Karpas-422 (cell line): Measurements from ENCODE around the gene ACADSB. TPM values are rescaled to one million over a fixed set of nuclear protein-coding genes. Genes with fewer than 3 reads are reported as not detected.

ENCODE experiments used
- DNase-seq: peaks from one replicate; pipeline ENCODE4 v3.0.0-alpha.2; 2015
- H2AFZ ChIP-seq: fragments of 200-600 bp; sonication (generic); 2 replicates; pipeline ENCODE4 v1.6.1; 2014; ENCODE audit warnings: antibody characterized with exemption, low read length, mixed read lengths
- H3K27ac ChIP-seq: fragments of 200-600 bp; sonication (generic); 2 replicates; pipeline ENCODE4 v1.5.1; 2014; ENCODE audit warnings: mild to moderate bottlenecking, low read length, moderate library complexity
- H3K27me3 ChIP-seq: fragments of 200-600 bp; sonication (generic); 2 replicates; pipeline ENCODE4 v1.6.1; 2014; ENCODE audit warnings: low read length, mixed read lengths
- H3K36me3 ChIP-seq: fragments of 200-600 bp; sonication (generic); 2 replicates; pipeline ENCODE4 v1.6.1; 2014; ENCODE audit warnings: low read length, mixed read lengths; ENCODE audit not compliant: insufficient read depth
- H3K4me1 ChIP-seq: fragments of 200-600 bp; sonication (generic); 2 replicates; pipeline ENCODE4 v1.6.1; 2014; ENCODE audit warnings: mild to moderate bottlenecking, low read length, mixed read lengths
- H3K4me2 ChIP-seq: fragments of 200-600 bp; sonication (generic); 2 replicates; pipeline ENCODE4 v1.6.1; 2014; ENCODE audit warnings: low read length, low read depth, mild to moderate bottlenecking; ENCODE audit not compliant: poor library complexity, severe bottlenecking
- H3K4me3 ChIP-seq: fragments of 200-600 bp; sonication (generic); 2 replicates; pipeline ENCODE4 v1.5.1; 2014; ENCODE audit warnings: mild to moderate bottlenecking, antibody characterized with exemption, low read length, mixed read lengths
- H3K79me2 ChIP-seq: fragments of 200-600 bp; sonication (generic); 2 replicates; pipeline ENCODE4 v1.6.1; 2014; ENCODE audit warnings: mild to moderate bottlenecking, low read length, mixed read lengths
- H3K9ac ChIP-seq: fragments of 200-600 bp; sonication (generic); 2 replicates; pipeline ENCODE4 v1.6.0; 2014; ENCODE audit warnings: low read length
- H3K9me2 ChIP-seq: fragments of 200-600 bp; sonication (generic), shearing (Covaris generic); replicated peaks from 2 replicates; pipeline ENCODE4 v1.6.0; 2014; ENCODE audit warnings: mild to moderate bottlenecking, low read length, moderate library complexity; ENCODE audit not compliant: insufficient read depth
- H3K9me3 ChIP-seq: fragments of 300-700, 200-600 bp; sonication (generic); 2 replicates; pipeline ENCODE4 v1.6.1; 2014; ENCODE audit warnings: low read length, mixed read lengths
- H4K20me1 ChIP-seq: fragments of 200-600 bp; sonication (generic); 2 replicates; pipeline ENCODE4 v1.6.1; 2014; ENCODE audit warnings: mild to moderate bottlenecking, antibody characterized with exemption, low read length, low read depth; ENCODE audit not compliant: insufficient read depth
- total RNA-seq: library from RNA; depleted of rRNA; stranded (reverse); fragments of >200 nt; shearing (Covaris generic); gene quantifications from 2 replicates; pipeline ENCODE4 v1.2.3, GENCODE V29; 2014; ENCODE audit warnings: low replicate concordance

The ACADSB gene
- total RNA-seq, 1 experiment from 2014 or later: 7.8 TPM

DNA sequence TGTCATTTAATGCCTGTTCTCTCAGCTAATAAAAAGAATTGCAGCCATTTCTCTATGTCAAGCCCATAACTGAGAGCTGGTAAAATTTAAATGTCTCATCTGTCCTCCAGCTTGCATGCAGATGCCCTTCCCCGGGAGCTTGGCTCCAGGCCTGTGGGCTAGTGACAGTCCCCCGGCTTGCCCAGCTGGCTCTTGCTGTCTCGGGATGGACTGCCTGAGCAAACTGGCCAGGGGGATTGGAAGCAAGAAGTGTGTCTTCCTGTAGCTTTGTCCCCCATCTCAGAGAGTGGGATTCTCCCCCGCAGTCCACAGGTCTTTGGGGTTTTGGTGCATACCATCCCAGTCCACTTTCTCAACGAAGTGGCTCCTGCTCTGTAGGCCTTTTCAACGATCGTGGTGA lies 73.1 kb downstream of the ACADSB start:
- DNase-seq: no peak
- H3K4me2 ChIP-seq: no peak overlapping the region
- H3K36me3 ChIP-seq: no peaks in the 10 kb centered on the region
- H4K20me1 ChIP-seq: no peaks in the 10 kb centered on the region
- H3K79me2 ChIP-seq: no peaks in the 10 kb centered on the region
- no peak overlapping the region for H3K9ac ChIP-seq
- H3K4me1 ChIP-seq: no peaks in the 10 kb centered on the region
- no peaks in the 10 kb centered on the region for H3K9me2 ChIP-seq
- no peak overlapping the region for H3K27ac ChIP-seq
- H3K9me3 ChIP-seq: no peaks in the 10 kb centered on the region
- H3K4me3 ChIP-seq: no peak overlapping the region
- H2AFZ ChIP-seq: no peak overlapping the region
- H3K27me3 ChIP-seq: no peaks in the 10 kb centered on the region

DNA sequence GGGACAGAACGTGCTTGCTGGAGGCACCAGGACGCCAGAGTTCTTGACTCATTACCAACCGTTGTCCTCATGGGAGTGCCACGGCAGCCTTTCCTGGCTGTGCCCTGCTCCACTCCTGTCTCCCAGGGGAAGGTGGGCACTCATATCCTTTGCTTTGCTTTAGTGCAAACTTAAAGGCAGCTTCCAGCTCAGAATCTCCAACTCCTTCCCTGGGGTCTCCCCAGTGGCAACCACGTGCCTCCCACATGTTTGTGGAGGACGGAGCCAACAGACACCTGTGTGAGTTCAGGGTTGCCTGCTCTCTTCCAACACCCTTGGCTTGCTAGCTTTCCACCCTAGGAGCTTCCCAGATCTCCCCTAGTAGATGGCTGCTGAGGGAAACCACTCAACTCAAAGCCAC lies 75.0 kb downstream of the ACADSB start:
- Histone ChIP-seq H3K4me3 (no peak overlapping the region), H3K36me3 (no peaks in the 10 kb centered on the region), H3K9ac (no peak overlapping the region), H3K4me1 (no peaks in the 10 kb centered on the region), H3K27me3 (no peaks in the 10 kb centered on the region), H3K27ac (no peak overlapping the region), H3K9me3 (no peaks in the 10 kb centered on the region), H2AFZ (no peak overlapping the region), H3K9me2 (no peaks in the 10 kb centered on the region), H3K79me2 (no peaks in the 10 kb centered on the region), H3K4me2 (no peak overlapping the region), H4K20me1 (no peaks in the 10 kb centered on the region)
- DNase-seq: no peak

DNA sequence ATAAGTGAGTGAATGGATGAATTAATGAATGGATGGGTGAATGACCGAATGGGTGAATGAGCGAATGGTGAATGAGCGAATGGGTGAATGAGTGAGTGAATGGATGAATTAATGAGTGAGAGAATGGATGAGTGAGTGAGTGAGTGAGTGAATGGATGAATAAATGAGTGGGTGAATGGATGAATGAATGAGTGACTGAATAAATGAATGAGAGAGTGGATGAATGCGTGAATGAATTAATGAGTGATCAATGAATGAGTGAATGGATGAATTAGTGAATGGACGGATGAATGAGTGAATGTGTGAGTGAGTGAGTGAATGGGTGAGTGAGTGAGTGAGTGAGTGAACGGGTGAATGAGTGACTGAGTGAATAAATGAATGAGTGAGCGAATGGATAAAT lies 77.5 kb downstream of the ACADSB start:
- no peak for DNase-seq
- Histone ChIP-seq H3K4me1 (no peaks in the 10 kb centered on the region), H3K9me3 (no peaks in the 10 kb centered on the region), H3K27me3 (no peaks in the 10 kb centered on the region), H2AFZ (no peak overlapping the region), H3K9ac (no peak overlapping the region), H3K4me2 (no peak overlapping the region), H3K4me3 (no peak overlapping the region), H3K9me2 (no peaks in the 10 kb centered on the region), H4K20me1 (no peaks in the 10 kb centered on the region), H3K36me3 (no peaks in the 10 kb centered on the region), H3K27ac (no peak overlapping the region), H3K79me2 (no peaks in the 10 kb centered on the region)

DNA sequence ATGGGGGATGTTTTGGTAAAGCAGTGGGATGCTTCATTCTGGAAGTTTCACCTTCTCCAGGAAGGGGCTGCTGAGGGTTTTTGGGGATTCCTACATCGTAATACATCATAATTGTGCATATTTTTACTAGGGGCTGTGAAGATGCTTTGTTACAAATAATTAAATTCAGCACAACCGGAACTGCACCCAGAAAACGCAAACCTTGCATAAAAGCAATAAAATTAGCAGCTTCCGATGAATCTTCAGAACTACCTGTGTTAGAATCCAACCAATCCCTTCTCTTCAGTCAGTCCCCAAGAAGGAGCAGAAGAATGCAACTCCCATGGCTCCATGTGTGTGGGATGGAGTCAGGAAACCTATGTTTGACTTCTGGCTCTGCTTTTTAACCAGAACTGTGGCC lies 78.5 kb downstream of the ACADSB start:
- H4K20me1 ChIP-seq: no peaks in the 10 kb centered on the region
- H3K9me2 ChIP-seq: no peaks in the 10 kb centered on the region
- H2AFZ ChIP-seq: no peak overlapping the region
- no peaks in the 10 kb centered on the region for H3K9me3 ChIP-seq
- H3K4me2 ChIP-seq: no peak overlapping the region
- H3K36me3 ChIP-seq: no peaks in the 10 kb centered on the region
- no peaks in the 10 kb centered on the region for H3K4me1 ChIP-seq
- no peak for DNase-seq
- H3K9ac ChIP-seq: no peak overlapping the region
- H3K4me3 ChIP-seq: no peak overlapping the region
- H3K79me2 ChIP-seq: no peaks in the 10 kb centered on the region
- H3K27ac ChIP-seq: no peak overlapping the region
- H3K27me3 ChIP-seq: no peaks in the 10 kb centered on the region

DNA sequence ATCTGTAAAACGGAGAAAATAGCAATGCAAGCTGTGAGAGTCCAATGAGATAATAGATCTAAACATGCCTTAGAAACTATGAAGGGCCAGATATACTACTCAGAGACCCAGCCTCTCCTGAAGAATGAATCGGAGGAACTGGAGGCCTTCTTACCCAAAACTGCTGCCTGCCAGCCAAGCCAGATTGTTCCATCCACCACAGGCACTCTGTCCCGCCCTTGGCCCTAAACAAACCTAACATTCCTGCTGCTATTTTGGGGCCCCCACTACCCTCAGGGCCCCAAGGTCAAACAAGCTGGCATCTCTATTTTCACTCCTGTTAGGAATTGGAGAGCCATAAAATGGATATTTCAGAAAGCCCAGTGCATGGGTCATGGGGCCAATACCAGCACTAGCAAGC lies 79.0 kb downstream of the ACADSB start:
- Histone ChIP-seq H3K27ac (no peak overlapping the region), H3K9me3 (no peaks in the 10 kb centered on the region), H4K20me1 (no peaks in the 10 kb centered on the region), H2AFZ (no peak overlapping the region), H3K4me3 (no peak overlapping the region), H3K27me3 (no peaks in the 10 kb centered on the region), H3K9me2 (no peaks in the 10 kb centered on the region), H3K36me3 (no peaks in the 10 kb centered on the region), H3K9ac (no peak overlapping the region), H3K79me2 (no peaks in the 10 kb centered on the region), H3K4me1 (no peaks in the 10 kb centered on the region), H3K4me2 (no peak overlapping the region)
- DNase-seq: no peak

DNA sequence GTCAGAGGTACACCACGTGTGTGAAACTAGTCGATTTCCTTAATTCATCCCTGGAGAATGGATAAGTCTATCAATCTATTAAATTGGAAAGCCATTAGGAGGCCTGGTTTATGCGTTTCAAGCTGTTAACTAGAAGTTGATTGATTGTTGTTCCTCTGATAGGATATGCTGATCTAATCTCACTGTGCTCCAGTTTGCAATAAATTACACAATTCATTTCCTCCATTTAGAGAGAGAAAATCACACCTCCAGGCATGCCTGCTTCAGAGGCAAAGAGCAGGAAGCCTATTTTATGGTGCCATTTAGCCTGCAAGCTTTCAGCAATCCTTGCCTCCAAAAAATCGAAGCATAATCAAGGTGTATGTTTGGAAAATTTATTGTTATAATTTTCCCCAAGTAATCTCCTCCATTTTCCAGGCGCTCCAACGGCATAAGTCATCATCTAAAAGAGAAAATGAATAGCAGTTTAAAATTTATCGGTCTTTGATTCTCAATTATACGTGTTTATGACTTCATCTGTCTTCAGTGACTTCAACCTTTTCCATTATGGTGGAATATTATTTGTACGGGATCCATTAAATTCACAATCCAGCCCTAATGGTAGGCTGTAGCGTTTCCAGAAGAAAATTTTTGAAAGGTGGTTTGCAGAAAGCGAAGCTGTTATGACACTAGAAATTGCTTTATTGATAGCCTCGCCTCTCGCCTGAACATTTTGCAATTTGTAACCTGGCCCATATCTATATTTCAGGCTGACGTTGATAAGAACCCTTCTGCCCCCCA lies 84.0 kb downstream of the ACADSB start:
- Histone ChIP-seq H3K36me3 (no peaks in the 10 kb centered on the region), H3K4me1 (no peaks in the 10 kb centered on the region), H3K4me3 (no peak overlapping the region), H3K4me2 (no peak overlapping the region), H3K9me2 (no peaks in the 10 kb centered on the region), H4K20me1 (no peaks in the 10 kb centered on the region), H3K9ac (no peak overlapping the region), H2AFZ (no peak overlapping the region), H3K27ac (no peak overlapping the region), H3K27me3 (no peaks in the 10 kb centered on the region), H3K79me2 (no peaks in the 10 kb centered on the region), H3K9me3 (no peaks in the 10 kb centered on the region)
- no peak for DNase-seq

DNA sequence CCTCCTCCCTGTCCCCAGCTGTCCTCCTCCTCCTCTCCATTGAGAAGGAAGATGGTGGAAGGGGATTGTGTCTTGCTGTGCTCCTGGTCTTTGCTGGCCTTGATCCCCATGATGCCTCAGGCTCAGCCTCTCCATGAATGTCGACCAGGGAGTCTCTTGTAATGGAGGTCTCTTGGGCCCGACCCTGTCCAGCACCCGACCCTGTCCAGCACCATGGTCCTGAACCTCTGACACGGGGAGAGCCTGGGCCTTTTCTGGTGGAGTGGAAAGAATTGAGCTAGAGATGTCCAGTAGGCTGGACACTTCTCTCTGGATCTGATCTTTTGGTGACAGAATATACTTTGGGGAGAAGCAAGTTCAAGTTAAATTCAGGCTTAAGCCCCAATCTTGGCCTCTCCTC lies 84.7 kb downstream of the ACADSB start:
- no peak for DNase-seq
- Histone ChIP-seq H3K27me3 (no peaks in the 10 kb centered on the region), H4K20me1 (no peaks in the 10 kb centered on the region), H3K36me3 (no peaks in the 10 kb centered on the region), H3K4me3 (no peak overlapping the region), H3K4me2 (no peak overlapping the region), H3K79me2 (no peaks in the 10 kb centered on the region), H3K4me1 (no peaks in the 10 kb centered on the region), H3K9me3 (no peaks in the 10 kb centered on the region), H2AFZ (no peak overlapping the region), H3K27ac (no peak overlapping the region), H3K9me2 (no peaks in the 10 kb centered on the region), H3K9ac (no peak overlapping the region)

DNA sequence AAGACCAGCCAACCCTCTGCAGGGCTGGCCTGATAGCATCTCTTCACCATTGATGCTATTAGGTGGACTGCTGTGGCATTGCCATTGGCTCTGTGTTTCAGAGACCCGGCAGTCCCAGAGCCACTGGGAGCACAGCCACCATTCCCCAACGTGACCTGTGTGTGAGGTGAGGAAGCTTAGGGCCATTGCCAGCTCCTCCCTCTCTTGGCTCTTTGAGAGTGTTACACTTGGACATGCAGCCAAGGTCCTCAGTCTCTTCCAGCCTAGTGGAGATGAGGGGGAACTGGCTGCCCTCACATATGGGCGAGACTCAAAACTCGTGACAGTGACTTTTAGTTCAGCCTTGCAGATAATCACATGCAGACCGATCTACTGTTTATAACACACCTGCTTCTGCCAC lies 87.6 kb downstream of the ACADSB start:
- no peak overlapping the region for H3K4me2 ChIP-seq
- no peaks in the 10 kb centered on the region for H3K27me3 ChIP-seq
- no peaks in the 10 kb centered on the region for H3K79me2 ChIP-seq
- H3K9me3 ChIP-seq: no peaks in the 10 kb centered on the region
- H3K9me2 ChIP-seq: no peaks in the 10 kb centered on the region
- no peak overlapping the region for H3K4me3 ChIP-seq
- DNase-seq: no peak
- H3K9ac ChIP-seq: no peak overlapping the region
- H3K36me3 ChIP-seq: no peaks in the 10 kb centered on the region
- H3K27ac ChIP-seq: no peak overlapping the region
- no peaks in the 10 kb centered on the region for H4K20me1 ChIP-seq
- no peaks in the 10 kb centered on the region for H3K4me1 ChIP-seq
- no peak overlapping the region for H2AFZ ChIP-seq
